Liver (tissue), 9 donors: ENCODE results near the gene GIPC1. TPM values are rescaled to one million over a fixed set of nuclear protein-coding genes. Genes with fewer than 3 reads are reported as not detected.
"Not testable (repeated sequence)": the region's sequence is repeated elsewhere in the genome, so short reads cannot be mapped to it uniquely, and the experiment has no call there.

Source experiments
- DNase-seq: peaks from one replicate; pipeline ENCODE4 v3.0.0-alpha.2; 2017; ENCODE audit warnings: low spot score
- H3K27ac ChIP-seq, 2 donors: one replicate each; pipeline ENCODE4 v1.7.0; 2013; ENCODE audit warnings: inconsistent platforms in 2 of 2, low read length in 2 of 2, control low read depth in 1 of 2, low read depth in 1 of 2, mild to moderate bottlenecking in 1 of 2
- H3K27me3 ChIP-seq, 4 donors: one replicate each; pipeline versions ENCODE4 v1.6.1 to v1.7.0; 2013; ENCODE audit warnings: low read length in 3 of 4, inconsistent platforms in 1 of 4, mild to moderate bottlenecking in 1 of 4, moderate library complexity in 1 of 4; ENCODE audit not compliant: control insufficient read depth in 4 of 4, insufficient read depth in 4 of 4
- H3K36me3 ChIP-seq, 4 donors: one replicate each; pipeline versions ENCODE4 v1.6.1 to v1.7.0; 2013; ENCODE audit warnings: low read length in 3 of 4, mild to moderate bottlenecking in 3 of 4, low read depth in 1 of 4, moderate library complexity in 1 of 4; ENCODE audit not compliant: control insufficient read depth in 4 of 4, insufficient read depth in 3 of 4
- H3K4me1 ChIP-seq, 4 donors: one replicate each; pipeline versions ENCODE4 v1.6.1 to v1.7.0; 2013; ENCODE audit warnings: low read length in 3 of 4, mild to moderate bottlenecking in 3 of 4, moderate library complexity in 1 of 4; ENCODE audit not compliant: control insufficient read depth in 4 of 4, insufficient read depth in 4 of 4
- H3K4me3 ChIP-seq, 3 donors: one replicate each; pipeline versions ENCODE4 v1.6.1 to v1.7.0; 2013; ENCODE audit warnings: low read length in 3 of 3, control low read depth in 1 of 3, low read depth in 1 of 3, mild to moderate bottlenecking in 1 of 3
- H3K9ac ChIP-seq, 2 donors: one replicate each; pipeline ENCODE4 v1.7.0; 2013; ENCODE audit warnings: low read length in 2 of 2, mild to moderate bottlenecking in 2 of 2, moderate library complexity in 2 of 2, control low read depth in 1 of 2, low read depth in 1 of 2
- H3K9me3 ChIP-seq, 4 donors: one replicate each; pipeline versions ENCODE4 v1.6.1 to v1.7.0; 2013; ENCODE audit warnings: low read length in 3 of 4; ENCODE audit not compliant: control insufficient read depth in 4 of 4
- FOXA1 ChIP-seq: IDR thresholded peaks from 2 replicates; pipeline ENCODE4 v1.6.1; 2016; ENCODE audit warnings: antibody characterized with exemption
- FOXA2 ChIP-seq: IDR thresholded peaks from 2 replicates; pipeline ENCODE4 v1.6.1; 2016; ENCODE audit warnings: antibody characterized with exemption
- GABPA ChIP-seq, 2 donors: IDR thresholded peaks in 1 of 2; conservative IDR thresholded peaks in 1 of 2; 2 replicates each; pipeline ENCODE4 v1.6.1; 2016; ENCODE audit warnings: antibody characterized with exemption in 2 of 2, mild to moderate bottlenecking in 1 of 2, moderate library complexity in 1 of 2
- HNF4A ChIP-seq, 2 donors: conservative IDR thresholded peaks; 2 replicates each; pipeline ENCODE4 v1.6.1; 2016; ENCODE audit warnings: antibody characterized with exemption in 2 of 2, mild to moderate bottlenecking in 2 of 2
- JUND ChIP-seq, 2 donors: IDR thresholded peaks; 2 replicates each; pipeline ENCODE4 v1.6.1; 2016; ENCODE audit warnings: antibody characterized with exemption in 2 of 2
- NR2F2 ChIP-seq: IDR thresholded peaks from 2 replicates; pipeline ENCODE4 v1.6.1; 2016; ENCODE audit warnings: antibody characterized with exemption
- RAD21 ChIP-seq, 2 donors: IDR thresholded peaks; 2 replicates each; pipeline ENCODE4 v1.6.1; 2016; ENCODE audit warnings: antibody characterized with exemption in 2 of 2, mild to moderate bottlenecking in 2 of 2
- RXRA ChIP-seq, 2 donors: IDR thresholded peaks; 2 replicates each; pipeline ENCODE4 v1.6.1; 2017 to 2018; ENCODE audit warnings: antibody characterized with exemption in 2 of 2, mild to moderate bottlenecking in 1 of 2
- TAF1 ChIP-seq: conservative IDR thresholded peaks from 2 replicates; pipeline ENCODE4 v1.6.1; 2016; ENCODE audit warnings: antibody characterized with exemption, mild to moderate bottlenecking
- YY1 ChIP-seq: IDR thresholded peaks from 2 replicates; pipeline ENCODE4 v1.6.1; 2016; ENCODE audit warnings: antibody characterized with exemption, mild to moderate bottlenecking
- WGBS: extraction: QIAGEN DNeasy Blood & Tissue Kit; methylation state at CpG from one replicate; pipeline ENCODE4 v1.1.7; 2013; 5-methylcytosine and 5-hydroxymethylcytosine counted together
- polyA plus RNA-seq, 2 donors: library from polyadenylated mRNA; stranded (reverse) in 1 of 2; unstranded in 1 of 2; fragments of 200-250 nt in 1 of 2; fragments of >200 nt in 1 of 2; fragmentation: Nextera tagmentation in 1 of 2; extraction: Ambion mirVana in 1 of 2; gene quantifications; one replicate each; pipeline versions ENCODE4 v1.2.1 to v1.2.3, GENCODE V29; 2013 to 2015
- total RNA-seq, 2 donors: library from RNA; depleted of rRNA; stranded (reverse); fragments of >200 nt; gene quantifications; one replicate each; pipeline ENCODE4 v1.2.3, GENCODE V29; 2014
- TF ChIP-seq, protein P1 (sequence below): IDR thresholded peaks from 2 replicates; pipeline ENCODE4 v1.6.1; 2016; ENCODE audit warnings: antibody characterized with exemption
- TF ChIP-seq, protein P2 (sequence below): IDR thresholded peaks from 2 replicates; pipeline ENCODE4 v1.6.1; 2016; ENCODE audit warnings: antibody characterized with exemption, mild to moderate bottlenecking
- TF ChIP-seq, protein P3 (sequence below): fragments of 150-350 bp; IDR thresholded peaks from 2 replicates; pipeline ENCODE4 v1.5.1; 2017; ENCODE audit warnings: improper control_type of control experiment, low read depth, low read length; ENCODE audit not compliant: missing input control
- donor health status: healthy.
- donor health status: healthy.
- donor health status: healthy.
- donor health status: healthy.
- donor health status: healthy.

Gene GIPC1
- total and polyA plus RNA-seq, 4 donors = 18.4 to 34.5 (median 25.5) TPM

DNA sequence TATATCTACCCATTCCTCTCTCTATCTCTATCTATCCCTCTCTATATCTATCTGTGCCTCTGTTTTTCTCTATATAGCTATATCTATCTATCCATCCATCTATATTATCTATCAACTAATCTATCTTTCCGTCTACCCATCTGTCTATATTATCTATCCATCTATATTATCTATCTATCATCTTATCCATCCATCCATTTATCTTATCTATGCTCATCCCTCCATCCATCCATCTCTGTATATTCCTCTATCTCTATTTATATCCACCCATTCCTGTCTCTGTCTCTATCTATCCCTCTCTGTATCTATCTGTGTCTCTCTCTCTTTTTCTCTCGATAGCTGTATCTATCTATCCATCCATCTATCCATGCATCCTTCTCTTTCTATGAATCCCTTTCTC, 35.0 kb downstream of the GIPC1 start:
- TF ChIP-seq GABPA (IDR thresholded peaks at IDR 0.05 in 1 of 2, conservative IDR thresholded peaks at IDR 0.05 in 1 of 2) (no peak), RXRA (IDR thresholded peaks at IDR 0.05) (no peak), HNF4A (conservative IDR thresholded peaks at IDR 0.05) (no peak), YY1 (no peak)
- Histone ChIP-seq H3K9me3 (no peaks in the 10 kb centered on the region), H3K9ac (no peak overlapping the region), H3K27me3 (no peaks in the 10 kb centered on the region), H3K27ac (no peak overlapping the region), H3K4me3 (no peak overlapping the region), H3K4me1 (no peaks in the 10 kb centered on the region), H3K36me3 (peaks cover 5 to 34% (median 15%) of the 10 kb centered on the region in 4 donors)
- WGBS = 97% methylated on average over 2 of the region's 2 CpGs
- DNase-seq = no peak

DNA sequence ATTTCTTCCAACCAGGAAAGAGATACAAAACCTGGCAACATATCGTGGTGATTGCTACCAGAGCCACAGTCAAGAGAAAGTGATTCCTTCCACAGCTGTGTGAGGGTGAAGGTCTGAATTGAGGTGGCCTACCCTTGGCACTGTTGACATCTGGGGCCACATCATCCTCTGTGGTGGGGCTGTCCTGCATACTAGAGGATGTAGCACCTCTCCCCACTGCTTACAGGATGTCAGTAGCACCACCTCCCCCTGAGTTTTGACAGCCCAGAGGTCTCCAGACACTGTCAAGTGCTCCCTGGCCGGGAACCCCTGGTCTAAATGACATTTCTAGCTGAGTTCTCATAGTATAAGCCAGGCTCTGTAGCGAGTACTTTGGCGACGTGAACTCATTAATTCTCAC, 36.2 kb downstream of the GIPC1 start:
- H3K36me3 ChIP-seq = peaks cover 4 to 33% (median 14%) of the 10 kb centered on the region in 4 donors
- H3K27ac ChIP-seq = no peak overlapping the region
- no peak overlapping the region for H3K9ac ChIP-seq
- H3K27me3 ChIP-seq = no peaks in the 10 kb centered on the region
- TF ChIP-seq, protein P1, sequence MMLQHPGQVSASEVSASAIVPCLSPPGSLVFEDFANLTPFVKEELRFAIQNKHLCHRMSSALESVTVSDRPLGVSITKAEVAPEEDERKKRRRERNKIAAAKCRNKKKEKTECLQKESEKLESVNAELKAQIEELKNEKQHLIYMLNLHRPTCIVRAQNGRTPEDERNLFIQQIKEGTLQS = no peak
- TF ChIP-seq FOXA2 = no peak
- TF ChIP-seq FOXA1 = no peak
- no peak for TF ChIP-seq NR2F2
- TF ChIP-seq, protein P2, sequence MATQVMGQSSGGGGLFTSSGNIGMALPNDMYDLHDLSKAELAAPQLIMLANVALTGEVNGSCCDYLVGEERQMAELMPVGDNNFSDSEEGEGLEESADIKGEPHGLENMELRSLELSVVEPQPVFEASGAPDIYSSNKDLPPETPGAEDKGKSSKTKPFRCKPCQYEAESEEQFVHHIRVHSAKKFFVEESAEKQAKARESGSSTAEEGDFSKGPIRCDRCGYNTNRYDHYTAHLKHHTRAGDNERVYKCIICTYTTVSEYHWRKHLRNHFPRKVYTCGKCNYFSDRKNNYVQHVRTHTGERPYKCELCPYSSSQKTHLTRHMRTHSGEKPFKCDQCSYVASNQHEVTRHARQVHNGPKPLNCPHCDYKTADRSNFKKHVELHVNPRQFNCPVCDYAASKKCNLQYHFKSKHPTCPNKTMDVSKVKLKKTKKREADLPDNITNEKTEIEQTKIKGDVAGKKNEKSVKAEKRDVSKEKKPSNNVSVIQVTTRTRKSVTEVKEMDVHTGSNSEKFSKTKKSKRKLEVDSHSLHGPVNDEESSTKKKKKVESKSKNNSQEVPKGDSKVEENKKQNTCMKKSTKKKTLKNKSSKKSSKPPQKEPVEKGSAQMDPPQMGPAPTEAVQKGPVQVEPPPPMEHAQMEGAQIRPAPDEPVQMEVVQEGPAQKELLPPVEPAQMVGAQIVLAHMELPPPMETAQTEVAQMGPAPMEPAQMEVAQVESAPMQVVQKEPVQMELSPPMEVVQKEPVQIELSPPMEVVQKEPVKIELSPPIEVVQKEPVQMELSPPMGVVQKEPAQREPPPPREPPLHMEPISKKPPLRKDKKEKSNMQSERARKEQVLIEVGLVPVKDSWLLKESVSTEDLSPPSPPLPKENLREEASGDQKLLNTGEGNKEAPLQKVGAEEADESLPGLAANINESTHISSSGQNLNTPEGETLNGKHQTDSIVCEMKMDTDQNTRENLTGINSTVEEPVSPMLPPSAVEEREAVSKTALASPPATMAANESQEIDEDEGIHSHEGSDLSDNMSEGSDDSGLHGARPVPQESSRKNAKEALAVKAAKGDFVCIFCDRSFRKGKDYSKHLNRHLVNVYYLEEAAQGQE = no peak
- no peak for TF ChIP-seq TAF1
- no peak for TF ChIP-seq GABPA (IDR thresholded peaks at IDR 0.05 in 1 of 2, conservative IDR thresholded peaks at IDR 0.05 in 1 of 2)
- TF ChIP-seq HNF4A (conservative IDR thresholded peaks at IDR 0.05) = no peak
- TF ChIP-seq, protein P3, sequence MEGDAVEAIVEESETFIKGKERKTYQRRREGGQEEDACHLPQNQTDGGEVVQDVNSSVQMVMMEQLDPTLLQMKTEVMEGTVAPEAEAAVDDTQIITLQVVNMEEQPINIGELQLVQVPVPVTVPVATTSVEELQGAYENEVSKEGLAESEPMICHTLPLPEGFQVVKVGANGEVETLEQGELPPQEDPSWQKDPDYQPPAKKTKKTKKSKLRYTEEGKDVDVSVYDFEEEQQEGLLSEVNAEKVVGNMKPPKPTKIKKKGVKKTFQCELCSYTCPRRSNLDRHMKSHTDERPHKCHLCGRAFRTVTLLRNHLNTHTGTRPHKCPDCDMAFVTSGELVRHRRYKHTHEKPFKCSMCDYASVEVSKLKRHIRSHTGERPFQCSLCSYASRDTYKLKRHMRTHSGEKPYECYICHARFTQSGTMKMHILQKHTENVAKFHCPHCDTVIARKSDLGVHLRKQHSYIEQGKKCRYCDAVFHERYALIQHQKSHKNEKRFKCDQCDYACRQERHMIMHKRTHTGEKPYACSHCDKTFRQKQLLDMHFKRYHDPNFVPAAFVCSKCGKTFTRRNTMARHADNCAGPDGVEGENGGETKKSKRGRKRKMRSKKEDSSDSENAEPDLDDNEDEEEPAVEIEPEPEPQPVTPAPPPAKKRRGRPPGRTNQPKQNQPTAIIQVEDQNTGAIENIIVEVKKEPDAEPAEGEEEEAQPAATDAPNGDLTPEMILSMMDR = no peak
- TF ChIP-seq YY1 = no peak
- TF ChIP-seq JUND (IDR thresholded peaks at IDR 0.05) = no peak
- TF ChIP-seq RXRA (IDR thresholded peaks at IDR 0.05) = no peak
- no peak for TF ChIP-seq RAD21 (IDR thresholded peaks at IDR 0.05)
- H3K9me3 ChIP-seq = no peaks in the 10 kb centered on the region
- no peak overlapping the region for H3K4me3 ChIP-seq
- 81% methylated on average over 5 of the region's 5 CpGs for WGBS
- H3K4me1 ChIP-seq = no peaks in the 10 kb centered on the region
- DNase-seq = no peak

DNA sequence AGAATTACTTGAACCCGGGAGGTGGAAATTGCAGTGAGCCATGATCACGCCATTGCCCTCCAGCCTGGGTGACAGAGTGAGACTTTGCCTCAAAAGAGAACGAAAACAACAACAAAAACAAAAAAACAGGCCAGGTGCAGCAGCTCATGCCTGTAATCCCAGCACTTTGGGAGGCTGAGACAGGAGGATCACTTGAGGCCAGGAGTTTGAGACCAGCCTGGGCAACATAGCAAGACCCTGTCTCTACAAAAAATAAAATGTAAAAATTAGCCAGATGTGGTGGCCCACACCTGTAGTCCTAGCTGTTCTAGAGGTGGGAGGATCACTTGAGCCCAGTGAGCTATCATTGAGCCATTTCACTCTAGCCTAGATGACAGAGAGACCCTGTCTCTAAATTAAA, 43.6 kb downstream of the GIPC1 start:
- peaks cover 0 to 31% (median 23%) of the 10 kb centered on the region in 4 donors for H3K36me3 ChIP-seq
- H3K27ac ChIP-seq, H3K4me1 ChIP-seq, H3K9me3 ChIP-seq, H3K4me3 ChIP-seq, DNase-seq, H3K27me3 ChIP-seq, H3K9ac ChIP-seq: not testable (repeated sequence)
- WGBS = 97% methylated on average over 3 of the region's 3 CpGs
